Sigmoid colon (tissue), 7 donors: ENCODE measurements around the gene HAUS8. TPM values are rescaled to one million over a fixed set of nuclear protein-coding genes. Genes with fewer than 3 reads are reported as not detected.
A peak's percentile ranks its signal among the peaks of the same experiment; 100 is the strongest.
"Not testable (repeated sequence)": the region's sequence is repeated elsewhere in the genome, so short reads cannot be mapped to it uniquely, and the experiment has no call there.

ENCODE experiments used
- DNase-seq: peaks from one replicate; pipeline ENCODE4 v3.0.0-alpha.2; 2019
- H3K27ac ChIP-seq, 4 donors: fragments of 200-600 bp; sonication (generic); one replicate each; pipeline ENCODE4 v1.5.1; 2016 to 2019; ENCODE audit warnings: mild to moderate bottlenecking in 1 of 4
- H3K27me3 ChIP-seq, 3 donors: fragments of 200-600 bp; sonication (generic); one replicate each; pipeline ENCODE4 v1.5.1; 2019; ENCODE audit warnings: mild to moderate bottlenecking in 1 of 3
- H3K36me3 ChIP-seq, 4 donors: fragments of 200-600 bp; sonication (generic); one replicate each; pipeline ENCODE4 v1.5.1; 2016 to 2019
- H3K4me1 ChIP-seq, 4 donors: fragments of 200-600 bp; sonication (generic); one replicate each; pipeline ENCODE4 v1.5.1; 2017 to 2019
- H3K4me3 ChIP-seq, 4 donors: fragments of 200-600 bp; sonication (generic); one replicate each; pipeline ENCODE4 v1.5.1; 2017 to 2019; ENCODE audit warnings: mild to moderate bottlenecking in 2 of 4, moderate library complexity in 1 of 4
- H3K9me3 ChIP-seq, 4 donors: fragments of 200-600 bp in 3 of 4; sonication (generic) in 3 of 4; one replicate each; pipeline versions ENCODE4 v1.5.1 to v1.6.1; 2013 to 2019
- EP300 ChIP-seq, 4 donors: sonication (generic); formaldehyde crosslinking; IDR thresholded peaks; one replicate each; pipeline ENCODE4 v1.6.1; 2017; ENCODE audit warnings: antibody characterized with exemption in 4 of 4
- POLR2A ChIP-seq, 2 donors: fragments of 450-650 bp; IDR thresholded peaks; one replicate each; pipeline ENCODE4 v1.6.1; 2016; ENCODE audit warnings: antibody characterized with exemption in 2 of 2, mild to moderate bottlenecking in 2 of 2, moderate library complexity in 2 of 2
- POLR2AphosphoS5 ChIP-seq, 4 donors: sonication (generic); formaldehyde crosslinking; IDR thresholded peaks; one replicate each; pipeline ENCODE4 v1.6.1; 2017; ENCODE audit warnings: antibody characterized with exemption in 4 of 4
- WGBS, 2 donors: extraction: QIAGEN DNeasy Blood & Tissue Kit; methylation state at CpG; one replicate each; pipeline ENCODE4 v1.1.7; 2013; 5-methylcytosine and 5-hydroxymethylcytosine counted together
- intact Hi-C: fragments of 100-400 bp; cut with DNase I; formaldehyde crosslinking; loops from one replicate; pipeline ENCODE4 v1.15.1; 2023
- polyA plus RNA-seq, 3 donors: library from polyadenylated mRNA; stranded (reverse); fragments of 200-250 nt; gene quantifications; one replicate each; pipeline ENCODE4 v1.2.3, GENCODE V29; 2013
- total RNA-seq, 4 donors: library from RNA; depleted of rRNA; stranded (reverse); fragments of >200 nt; gene quantifications; one replicate each; pipeline ENCODE4 v1.1.0, GENCODE V29; 2016
- TF ChIP-seq, protein P1 (sequence below), 4 experiments: fragments of 450-650 bp in 3 of 4; fragments of 200-600 bp in 1 of 4; IDR thresholded peaks; one replicate each; pipeline ENCODE4 v1.5.1; 2016 to 2019; ENCODE audit warnings: antibody characterized with exemption in 4 of 4, mild to moderate bottlenecking in 3 of 4, moderate library complexity in 2 of 4
- donor health status: healthy with polysubstance abuse.
- donor health status: Bipolar disorder and iron deficiency.
- donor health status: healthy.

HAUS8 gene
- total and polyA plus RNA-seq, 7 donors: 6.7 to 14.8 (median 10.4) TPM

DNA sequence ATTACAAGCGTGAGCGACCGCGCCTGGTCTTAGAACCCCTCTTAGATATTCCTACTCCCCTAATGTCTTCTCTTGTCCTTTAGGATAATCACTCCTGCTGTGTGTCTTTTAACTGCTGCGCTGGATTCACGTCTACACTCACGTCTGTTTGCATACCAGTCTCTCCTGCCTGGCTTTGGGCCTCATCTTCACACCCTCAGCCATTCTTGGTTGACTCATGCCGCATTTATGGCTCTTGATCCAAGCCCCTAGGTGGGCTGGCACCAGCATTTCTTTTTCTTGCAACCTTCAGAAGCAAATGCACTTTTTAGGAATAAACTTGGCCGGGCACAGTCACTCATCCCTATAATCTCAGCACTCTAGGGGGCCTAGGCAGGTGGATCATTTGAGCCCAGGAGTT lies 23.1 kb upstream of the HAUS8 start:
- intact Hi-C loops: no loop called here

GRCh38 chr19:17097593-17098126 lies 22.4 kb upstream of the HAUS8 start:
- intact Hi-C loops: no loop called here
- no peak for DNase-seq
- Histone ChIP-seq H3K27me3 (no peaks in the 10 kb centered on the region), H3K4me1 (peaks cover 0 to 55% (median 37%) of the 10 kb centered on the region in 4 donors), H3K27ac (peak overlapping the region in 3 of 4 donors; percentile 71 to 94 (median 83)), H3K4me3 (no peak overlapping the region), H3K9me3 (no peaks in the 10 kb centered on the region), H3K36me3 (peaks cover 12 to 14% (median 13%) of the 10 kb centered on the region in 4 donors)
- TF ChIP-seq, protein P1, sequence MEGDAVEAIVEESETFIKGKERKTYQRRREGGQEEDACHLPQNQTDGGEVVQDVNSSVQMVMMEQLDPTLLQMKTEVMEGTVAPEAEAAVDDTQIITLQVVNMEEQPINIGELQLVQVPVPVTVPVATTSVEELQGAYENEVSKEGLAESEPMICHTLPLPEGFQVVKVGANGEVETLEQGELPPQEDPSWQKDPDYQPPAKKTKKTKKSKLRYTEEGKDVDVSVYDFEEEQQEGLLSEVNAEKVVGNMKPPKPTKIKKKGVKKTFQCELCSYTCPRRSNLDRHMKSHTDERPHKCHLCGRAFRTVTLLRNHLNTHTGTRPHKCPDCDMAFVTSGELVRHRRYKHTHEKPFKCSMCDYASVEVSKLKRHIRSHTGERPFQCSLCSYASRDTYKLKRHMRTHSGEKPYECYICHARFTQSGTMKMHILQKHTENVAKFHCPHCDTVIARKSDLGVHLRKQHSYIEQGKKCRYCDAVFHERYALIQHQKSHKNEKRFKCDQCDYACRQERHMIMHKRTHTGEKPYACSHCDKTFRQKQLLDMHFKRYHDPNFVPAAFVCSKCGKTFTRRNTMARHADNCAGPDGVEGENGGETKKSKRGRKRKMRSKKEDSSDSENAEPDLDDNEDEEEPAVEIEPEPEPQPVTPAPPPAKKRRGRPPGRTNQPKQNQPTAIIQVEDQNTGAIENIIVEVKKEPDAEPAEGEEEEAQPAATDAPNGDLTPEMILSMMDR (IDR thresholded peaks at IDR 0.05): no peak
- TF ChIP-seq EP300 (IDR thresholded peaks at IDR 0.05) (no peak), POLR2AphosphoS5 (IDR thresholded peaks at IDR 0.05) (no peak), POLR2A (IDR thresholded peaks at IDR 0.05) (no peak)
- 74 to 82% methylated on average over 8 of the region's 8 CpGs for WGBS, 2 donors

More for the DNA sequence above, 23.1 kb upstream of the HAUS8 start:
- peaks cover 12 to 21% (median 18%) of the 10 kb centered on the region in 4 donors for H3K36me3 ChIP-seq
- H3K27ac ChIP-seq: peak overlapping the region in 3 of 4 donors; percentile 71 to 94 (median 83)
- H3K4me3 ChIP-seq: no peak overlapping the region
- H3K9me3 ChIP-seq: no peaks in the 10 kb centered on the region
- TF ChIP-seq, protein P1 (IDR thresholded peaks at IDR 0.05): no peak
- TF ChIP-seq EP300 (IDR thresholded peaks at IDR 0.05) (no peak), POLR2AphosphoS5 (IDR thresholded peaks at IDR 0.05) (no peak), POLR2A (IDR thresholded peaks at IDR 0.05) (no peak)
- no peak for DNase-seq
- H3K27me3 ChIP-seq: no peaks in the 10 kb centered on the region
- 95 to 96% methylated on average over 9 of the region's 9 CpGs for WGBS, 2 donors
- H3K4me1 ChIP-seq: peaks cover 0 to 48% (median 37%) of the 10 kb centered on the region in 4 donors

- TF ChIP-seq EP300 (IDR thresholded peaks at IDR 0.05) (peak in 2 of 4 donors; percentile 38 to 72), POLR2A (IDR thresholded peaks at IDR 0.05) (no peak), POLR2AphosphoS5 (IDR thresholded peaks at IDR 0.05) (peak; percentile 31 to 78 (median 68))
- TF ChIP-seq, protein P1 (IDR thresholded peaks at IDR 0.05): no peak
- H3K27ac ChIP-seq: peak overlapping the region; percentile 63 to 94 (median 77)
- no peaks in the 10 kb centered on the region for H3K9me3 ChIP-seq
- intact Hi-C loops: no loop called here
- no peaks in the 10 kb centered on the region for H3K36me3 ChIP-seq
- H3K4me3 ChIP-seq: no peak overlapping the region
- no peaks in the 10 kb centered on the region for H3K27me3 ChIP-seq
- peak; percentile 91 for DNase-seq
- peaks cover 0 to 77% (median 48%) of the 10 kb centered on the region in 4 donors for H3K4me1 ChIP-seq
- 90 to 91% methylated on average over 23 of the region's 23 CpGs for WGBS, 2 donors
Measured at GRCh38 chr19:17095141-17095919, 20.1 kb upstream of the HAUS8 start.

DNA sequence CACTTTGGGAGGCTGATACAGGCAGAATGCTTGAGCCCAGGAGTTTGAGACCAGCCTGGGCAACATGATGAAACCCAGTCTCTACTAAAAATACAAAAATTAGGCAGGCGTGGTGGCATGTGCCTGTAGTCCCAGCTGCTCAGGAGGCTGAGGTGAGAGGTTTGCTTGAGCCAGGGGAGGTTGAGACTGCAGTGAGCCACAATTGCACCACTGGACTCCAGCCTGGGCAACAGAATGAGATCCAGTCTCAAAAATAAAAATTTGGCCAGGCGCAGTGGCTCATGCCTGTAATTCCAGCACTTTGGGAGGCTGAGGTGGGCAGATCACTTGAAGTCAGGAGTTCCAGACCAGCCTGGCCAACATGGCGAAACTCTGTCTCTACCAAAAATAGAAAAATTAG lies 19.4 kb upstream of the HAUS8 start:
- WGBS, 2 donors: 94 to 95% methylated on average over 3 of the region's 3 CpGs
- intact Hi-C loops, DNase-seq, H3K4me3 ChIP-seq, H3K36me3 ChIP-seq, H3K9me3 ChIP-seq, H3K27me3 ChIP-seq: not testable (repeated sequence)
- Histone ChIP-seq H3K4me1 (peaks cover 0 to 81% (median 54%) of the 10 kb centered on the region in 4 donors), H3K27ac (peak overlapping the region; percentile 63 to 94 (median 77))

DNA sequence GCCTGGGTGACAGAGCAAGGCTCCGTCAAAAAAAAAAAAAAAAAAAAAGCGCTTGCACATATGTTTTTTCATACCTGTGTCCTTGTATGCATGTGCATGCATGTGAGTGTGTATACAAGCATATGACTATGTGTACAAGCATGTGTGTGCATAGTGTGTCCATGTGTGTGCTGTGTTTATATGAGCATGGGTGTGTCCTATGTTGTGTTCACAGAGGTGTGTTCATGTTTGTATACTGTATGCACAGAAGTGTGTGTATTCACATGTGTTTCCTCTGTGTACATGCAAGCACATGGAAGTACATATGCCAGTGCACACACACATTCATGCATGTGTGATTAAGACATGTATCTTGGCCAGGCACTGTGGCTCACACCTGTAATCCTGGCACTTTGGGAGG lies 17.4 kb upstream of the HAUS8 start:
- WGBS, 2 donors: 90 to 97% methylated on average over 2 of the region's 2 CpGs
- Histone ChIP-seq H3K36me3 (no peaks in the 10 kb centered on the region), H3K9me3 (no peaks in the 10 kb centered on the region), H3K27me3 (no peaks in the 10 kb centered on the region), H3K4me3 (no peak overlapping the region), H3K27ac (peak overlapping the region in 1 of 4 donors; percentile 94), H3K4me1 (peaks cover 0 to 91% (median 67%) of the 10 kb centered on the region in 4 donors)
- TF ChIP-seq EP300 (IDR thresholded peaks at IDR 0.05): no peak
- no peak for TF ChIP-seq POLR2AphosphoS5 (IDR thresholded peaks at IDR 0.05)
- no peak for TF ChIP-seq POLR2A (IDR thresholded peaks at IDR 0.05)
- TF ChIP-seq, protein P1 (IDR thresholded peaks at IDR 0.05): no peak
- intact Hi-C loops: no loop called here
- no peak for DNase-seq
